ENCODE measurements around the gene SELENOT.

SELENOT gene

GRCh38 chr3:150673966-150674365, 70.8 kb downstream of the SELENOT start:
- DNase-seq, result no peak

- DNase-seq, result no peak
Measured at GRCh38 chr3:150675587-150675986, 72.5 kb downstream of the SELENOT start.

All from NCI-H345 (cell line).